K562 (cell line): ENCODE data around the gene ASAH2.

Source experiments
- ETV6 ChIP-seq, 3 experiments: fragments of 150-350 bp in 1 of 3; sonication (generic) in 1 of 3; formaldehyde crosslinking in 1 of 3; IDR thresholded peaks; 2 replicates each; pipeline versions ENCODE4 v1.6.1 to v1.8.0; 2014 to 2022; ENCODE audit warnings: borderline replicate concordance in 2 of 3, low read depth in 2 of 3, antibody characterized with exemption in 1 of 3, low read length in 1 of 3, mild to moderate bottlenecking in 1 of 3, missing genetic modification reagents in 1 of 3
- PHB ChIP-seq: fragments of 250-450 bp; sonication (Bioruptor Pico); IDR thresholded peaks from 2 replicates; pipeline ENCODE4 v1.5.0; 2021
- TEAD1 ChIP-seq, 2 experiments: fragments of 450-650 bp in 1 of 2; sonication (generic) in 1 of 2; formaldehyde crosslinking; IDR thresholded peaks; 2 replicates each; pipeline versions ENCODE4 v1.4.0 to v1.8.0; 2020 to 2022; ENCODE audit warnings: mild to moderate bottlenecking in 2 of 2, missing genetic modification reagents in 1 of 2
- ZNF12 ChIP-seq: sonication (generic); formaldehyde crosslinking; IDR thresholded peaks from 2 replicates; pipeline ENCODE4 v1.4.0; 2020; ENCODE audit warnings: mild to moderate bottlenecking, missing genetic modification reagents

DNA sequence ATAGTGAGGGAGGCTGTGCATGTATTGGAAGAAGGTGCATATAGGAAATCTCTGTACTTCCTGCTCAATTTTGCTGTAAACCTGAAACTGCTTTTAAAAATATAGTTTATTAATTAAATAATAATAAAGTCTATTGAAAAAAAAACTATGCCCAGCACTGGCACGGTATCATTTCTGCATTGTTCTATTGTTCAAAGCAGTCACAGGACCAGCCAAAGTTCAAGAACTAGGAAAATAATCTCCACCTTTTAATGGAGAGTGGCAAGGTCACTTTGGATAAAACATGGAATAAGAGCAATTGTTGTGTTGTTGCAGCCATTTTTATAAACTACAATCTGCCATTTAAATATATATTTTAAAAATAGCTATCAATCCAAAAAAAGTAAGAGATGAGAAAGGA lies 24.7 kb downstream of the ASAH2 start:
- TF ChIP-seq TEAD1 (CRISPR knock-in tag; IDR thresholded peaks at IDR 0.05) (no peak), ETV6 (IDR thresholded peaks at IDR 0.05; ENCODE audit: borderline replicate concordance in 1 of 2, low read depth in 2 of 2, low read length in 1 of 2) (no peak), ETV6 (CRISPR knock-in tag; IDR thresholded peaks at IDR 0.05; ENCODE audit: borderline replicate concordance) (no peak), ZNF12 (CRISPR knock-in tag) (no peak), PHB (no peak)
